ENCODE data around the gene SEMA3D. TPM values are rescaled to one million over a fixed set of nuclear protein-coding genes. Genes with fewer than 3 reads are reported as not detected.

Gene SEMA3D
- total and polyA plus RNA-seq, 9 of the 15 experiments (the other 6 are each of a cell fraction or from before 2014, with no cell fraction given), result 0.01 to 0.10 (median 0.04) TPM; not detected in 1

DNA sequence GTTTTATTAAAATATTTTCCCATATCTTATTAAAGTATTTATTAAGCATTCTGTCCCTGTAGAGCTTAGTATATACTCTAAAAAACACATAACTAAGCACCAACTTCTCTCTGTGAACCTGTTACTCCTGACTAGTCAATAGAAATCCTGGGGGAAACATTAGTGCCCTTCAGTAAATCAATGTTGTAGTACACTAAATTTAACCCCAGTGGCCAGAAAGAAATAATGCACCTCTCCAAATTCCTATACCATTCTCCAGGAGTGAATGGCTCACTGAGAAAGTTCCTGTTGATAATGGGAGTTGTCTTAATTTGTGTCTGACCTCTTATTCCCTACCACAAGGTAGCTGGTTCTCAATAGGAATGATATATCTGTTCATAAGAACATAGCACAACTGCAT lies 188.2 kb downstream of the SEMA3D start:
- no peak overlapping the region for H3K27ac ChIP-seq (ENCODE audit: extremely low read depth, low read depth, low read length)
- intact Hi-C loops (cut with micrococcal nuclease), result no loop called here

More for the DNA sequence above, 188.2 kb downstream of the SEMA3D start:
- no peak overlapping the region for H3K4me2 ChIP-seq (ENCODE audit: insufficient read depth, low read length)
- H3K4me1 ChIP-seq (replicated peaks in 1 of 2; ENCODE audit: control insufficient read depth in 2 of 2, insufficient read depth in 2 of 2, low read length in 2 of 2), result no peaks in the 10 kb centered on the region
- peak; percentile 58 for ATAC-seq
- H3K4me3 ChIP-seq, result no peak overlapping the region
- BruUV-seq (replicated peaks), result no TSS peak
- no peaks in the 10 kb centered on the region for H3K27me3 ChIP-seq (ENCODE audit: control insufficient read depth in 2 of 2, insufficient read depth in 2 of 2, low read length in 2 of 2)
- ChIA-PET POLR2A (no interaction called here), CTCF (ENCODE audit: low intra/inter-chr PET ratio) (no interaction called here)
- no peaks in the 10 kb centered on the region for H3K9me1 ChIP-seq (ENCODE audit: control insufficient read depth, insufficient read depth, low read length)
- FAIRE-seq, result no peak
- DNase-seq (ENCODE audit: extremely low read depth in 1 of 4, low spot score in 3 of 4), result no peak
- H3K79me2 ChIP-seq (ENCODE audit: control insufficient read depth, insufficient read depth, low read length), result no peaks in the 10 kb centered on the region
- no peaks in the 10 kb centered on the region for H3K9me3 ChIP-seq (replicated peaks; ENCODE audit: control insufficient read depth, insufficient read depth, low read depth, low read length)
- TF ChIP-seq POU5F1 (IDR thresholded peaks at IDR 0.05; ENCODE audit: borderline replicate concordance, low read depth, low read length, partially characterized antibody) (no peak), ZNF507 (tag; conservative IDR thresholded peaks at IDR 0.05) (no peak), ZNF143 (CRISPR knock-in tag; IDR thresholded peaks at IDR 0.05) (no peak), PHB (CRISPR knock-in tag; IDR thresholded peaks at IDR 0.05) (no peak), ZFP30 (CRISPR knock-in tag; IDR thresholded peaks at IDR 0.05; ENCODE audit: borderline replicate concordance) (no peak), CXXC5 (CRISPR knock-in tag; IDR thresholded peaks at IDR 0.05) (no peak), SAFB2 (IDR thresholded peaks at IDR 0.05; ENCODE audit: borderline replicate concordance, low read depth, low read length, severe bottlenecking) (no peak), RBFOX2 (IDR thresholded peaks at IDR 0.05; ENCODE audit: low read depth, low read length) (no peak), ARID2 (IDR thresholded peaks at IDR 0.05) (no peak), SMARCA5 (IDR thresholded peaks at IDR 0.05) (no peak), EZH2 (IDR thresholded peaks at IDR 0.05; ENCODE audit: borderline replicate concordance, low read depth, low read length) (no peak), ZBED1 (IDR thresholded peaks at IDR 0.05) (no peak), SMAD2 (IDR thresholded peaks at IDR 0.05; ENCODE audit: low read depth, low read length) (no peak), RBM15 (IDR thresholded peaks at IDR 0.05; ENCODE audit: insufficient read depth, low read length) (no peak)
- TF ChIP-seq, protein P1, sequence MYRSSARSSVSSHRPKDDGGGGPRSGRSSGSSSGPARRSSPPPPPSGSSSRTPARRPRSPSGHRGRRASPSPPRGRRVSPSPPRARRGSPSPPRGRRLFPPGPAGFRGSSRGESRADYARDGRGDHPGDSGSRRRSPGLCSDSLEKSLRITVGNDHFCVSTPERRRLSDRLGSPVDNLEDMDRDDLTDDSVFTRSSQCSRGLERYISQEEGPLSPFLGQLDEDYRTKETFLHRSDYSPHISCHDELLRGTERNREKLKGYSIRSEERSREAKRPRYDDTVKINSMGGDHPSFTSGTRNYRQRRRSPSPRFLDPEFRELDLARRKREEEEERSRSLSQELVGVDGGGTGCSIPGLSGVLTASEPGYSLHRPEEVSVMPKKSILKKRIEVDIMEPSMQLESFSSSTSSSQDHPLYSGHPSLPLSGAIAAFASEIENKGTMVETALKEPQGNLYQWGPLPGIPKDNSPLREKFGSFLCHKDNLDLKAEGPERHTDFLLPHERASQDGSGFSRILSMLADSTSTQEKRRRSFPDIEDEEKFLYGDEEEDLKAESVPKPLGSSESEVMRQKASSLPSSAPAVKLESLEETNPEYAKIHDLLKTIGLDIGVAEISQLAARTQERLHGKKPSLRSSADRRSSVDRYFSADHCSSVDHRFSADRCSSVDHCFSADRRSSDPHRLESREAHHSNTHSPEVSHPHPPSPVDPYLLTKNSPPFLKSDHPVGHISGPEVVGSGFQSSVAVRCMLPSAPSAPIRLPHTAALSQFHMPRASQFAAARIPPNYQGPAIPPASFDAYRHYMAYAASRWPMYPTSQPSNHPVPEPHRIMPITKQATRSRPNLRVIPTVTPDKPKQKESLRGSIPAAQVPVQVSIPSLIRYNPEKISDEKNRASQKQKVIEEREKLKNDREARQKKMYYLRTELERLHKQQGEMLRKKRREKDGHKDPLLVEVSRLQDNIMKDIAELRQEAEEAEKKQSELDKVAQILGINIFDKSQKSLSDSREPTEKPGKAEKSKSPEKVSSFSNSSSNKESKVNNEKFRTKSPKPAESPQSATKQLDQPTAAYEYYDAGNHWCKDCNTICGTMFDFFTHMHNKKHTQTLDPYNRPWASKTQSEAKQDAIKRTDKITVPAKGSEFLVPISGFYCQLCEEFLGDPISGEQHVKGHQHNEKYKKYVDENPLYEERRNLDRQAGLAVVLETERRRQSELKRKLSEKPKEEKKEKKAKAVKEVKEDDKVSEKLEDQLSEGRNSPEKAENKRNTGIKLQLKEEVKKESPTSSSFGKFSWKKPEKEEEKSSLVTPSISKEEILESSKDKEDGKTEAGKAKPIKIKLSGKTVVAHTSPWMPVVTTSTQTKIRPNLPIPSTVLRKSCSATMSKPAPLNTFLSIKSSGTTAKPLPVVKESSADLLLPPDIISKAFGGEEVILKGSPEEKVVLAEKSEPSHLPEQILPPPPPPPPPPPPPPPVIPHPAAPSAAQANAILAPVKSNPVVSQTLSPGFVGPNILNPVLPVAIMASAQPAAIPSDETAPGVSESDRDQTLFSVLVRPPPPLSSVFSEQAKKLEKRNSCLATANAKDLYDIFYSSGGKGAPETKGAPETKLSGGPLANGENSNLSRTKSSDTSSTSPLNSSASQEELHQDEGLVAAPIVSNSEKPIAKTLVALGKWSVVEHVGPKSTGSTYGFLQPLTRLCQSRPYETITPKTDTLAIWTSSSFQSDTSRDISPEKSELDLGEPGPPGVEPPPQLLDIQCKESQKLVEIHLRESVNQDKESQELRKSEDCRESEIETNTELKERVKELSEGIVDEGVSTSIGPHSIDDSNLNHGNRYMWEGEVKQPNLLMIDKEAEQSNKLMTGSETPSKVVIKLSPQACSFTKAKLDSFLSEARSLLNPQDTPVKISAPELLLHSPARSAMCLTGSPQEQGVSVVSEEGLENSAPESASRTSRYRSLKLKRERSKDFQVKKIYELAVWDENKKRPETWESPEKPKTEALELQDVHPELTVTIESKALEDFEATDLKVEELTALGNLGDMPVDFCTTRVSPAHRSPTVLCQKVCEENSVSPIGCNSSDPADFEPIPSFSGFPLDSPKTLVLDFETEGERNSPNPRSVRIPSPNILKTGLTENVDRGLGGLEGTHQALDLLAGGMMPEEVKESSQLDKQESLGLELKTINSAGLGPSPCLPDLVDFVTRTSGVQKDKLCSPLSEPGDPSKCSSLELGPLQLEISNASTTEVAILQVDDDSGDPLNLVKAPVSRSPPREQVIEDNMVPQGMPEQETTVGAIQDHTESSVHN (IDR thresholded peaks at IDR 0.05; ENCODE audit: borderline replicate concordance in 1 of 2, low read depth in 1 of 2), result no peak
- TF ChIP-seq, protein P2, sequence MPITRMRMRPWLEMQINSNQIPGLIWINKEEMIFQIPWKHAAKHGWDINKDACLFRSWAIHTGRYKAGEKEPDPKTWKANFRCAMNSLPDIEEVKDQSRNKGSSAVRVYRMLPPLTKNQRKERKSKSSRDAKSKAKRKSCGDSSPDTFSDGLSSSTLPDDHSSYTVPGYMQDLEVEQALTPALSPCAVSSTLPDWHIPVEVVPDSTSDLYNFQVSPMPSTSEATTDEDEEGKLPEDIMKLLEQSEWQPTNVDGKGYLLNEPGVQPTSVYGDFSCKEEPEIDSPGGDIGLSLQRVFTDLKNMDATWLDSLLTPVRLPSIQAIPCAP (CRISPR knock-in tag; IDR thresholded peaks at IDR 0.05; ENCODE audit: borderline replicate concordance), result no peak
- no peaks in the 10 kb centered on the region for H3K36me3 ChIP-seq (ENCODE audit: control insufficient read depth, insufficient read depth, low read length)
- in situ Hi-C loops (cut with MboI), result no loop called here
- H2AFZ ChIP-seq (ENCODE audit: low read depth, low read length), result no peak overlapping the region
- H3K9ac ChIP-seq (ENCODE audit: insufficient read depth in 1 of 2, low read depth in 2 of 2, low read length in 2 of 2), result no peak overlapping the region
- H4K20me1 ChIP-seq (replicated peaks; ENCODE audit: control insufficient read depth, insufficient read depth, low read length), result no peaks in the 10 kb centered on the region

All from K562 (cell line).